ENCODE results near the gene CTH.

GRCh38 chr1:70442490-70442889, 31.4 kb downstream of the CTH start:
- TF ChIP-seq TAF1 (IDR thresholded peaks at IDR 0.05; ENCODE audit: borderline replicate concordance, low read depth, low read length) (no peak), POLR2A (IDR thresholded peaks at IDR 0.05; ENCODE audit: low read depth, low read length) (no peak)

Measured in GM12892 (cell line).